GM19023 (cell line): Measurements from ENCODE around the gene CRYGB.
"Not testable (repeated sequence)": the region's sequence is repeated elsewhere in the genome, so short reads cannot be mapped to it uniquely, and the experiment has no call there.

Experiments used
- ATAC-seq: cut with Tn5 transposase; IDR thresholded peaks from one replicate; pipeline ENCODE4 v1.9.1; 2021; ENCODE audit warnings: mild to moderate bottlenecking, moderate library complexity; ENCODE audit not compliant: unreplicated experiment

The CRYGB gene

GRCh38 chr2:208150956-208151355 lies 5.0 kb upstream of the CRYGB start:
- no peak for ATAC-seq

GRCh38 chr2:208150094-208150493 lies 4.1 kb upstream of the CRYGB start:
- ATAC-seq = no peak

GRCh38 chr2:208148803-208149202 lies 2.8 kb upstream of the CRYGB start:
- no peak for ATAC-seq

- no peak for ATAC-seq
Measured at GRCh38 chr2:208147759-208148158, 1.8 kb upstream of the CRYGB start.

- ATAC-seq = no peak
Measured at GRCh38 chr2:208147008-208147407, 1.1 kb upstream of the CRYGB start.

GRCh38 chr2:208142925-208143799 lies 2.8 kb downstream of the CRYGB start:
- no peak for ATAC-seq

GRCh38 chr2:208142240-208142924 lies 3.6 kb downstream of the CRYGB start:
- ATAC-seq = no peak

GRCh38 chr2:208139447-208139846 lies 6.5 kb downstream of the CRYGB start:
- ATAC-seq = no peak

- not testable (repeated sequence) for ATAC-seq
Measured at GRCh38 chr2:208138334-208138733, 7.6 kb downstream of the CRYGB start.

- no peak for ATAC-seq
Measured at GRCh38 chr2:208136716-208137094, 9.3 kb downstream of the CRYGB start.

GRCh38 chr2:208135794-208136715 lies 9.9 kb downstream of the CRYGB start:
- ATAC-seq = no peak

- no peak for ATAC-seq
Measured at GRCh38 chr2:208134928-208135586, 10.9 kb downstream of the CRYGB start.

GRCh38 chr2:208130712-208131110 lies 15.2 kb downstream of the CRYGB start:
- ATAC-seq = no peak

- no peak for ATAC-seq
Measured at GRCh38 chr2:208129744-208130711, 15.9 kb downstream of the CRYGB start, which contains the start of gene CRYGC. CRYGC (minus strand) TSS chr2:208129828; CDS start chr2:208129792, 36 bp downstream.

GRCh38 chr2:208128136-208128535 lies 17.8 kb downstream of the CRYGB start:
- no peak for ATAC-seq

GRCh38 chr2:208127090-208127489 lies 18.9 kb downstream of the CRYGB start:
- ATAC-seq = no peak

- no peak for ATAC-seq
Measured at GRCh38 chr2:208125251-208125650, 20.7 kb downstream of the CRYGB start.

GRCh38 chr2:208124013-208124715 lies 21.8 kb downstream of the CRYGB start, which contains the start of gene CRYGD:
CRYGD (minus strand) TSS chr2:208124524; CDS start chr2:208124473, 51 bp downstream.
- not testable (repeated sequence) for ATAC-seq

GRCh38 chr2:208122248-208122647 lies 23.7 kb downstream of the CRYGB start:
- ATAC-seq = no peak
